ENCODE results near the gene RALBP1.

RALBP1 gene

DNA sequence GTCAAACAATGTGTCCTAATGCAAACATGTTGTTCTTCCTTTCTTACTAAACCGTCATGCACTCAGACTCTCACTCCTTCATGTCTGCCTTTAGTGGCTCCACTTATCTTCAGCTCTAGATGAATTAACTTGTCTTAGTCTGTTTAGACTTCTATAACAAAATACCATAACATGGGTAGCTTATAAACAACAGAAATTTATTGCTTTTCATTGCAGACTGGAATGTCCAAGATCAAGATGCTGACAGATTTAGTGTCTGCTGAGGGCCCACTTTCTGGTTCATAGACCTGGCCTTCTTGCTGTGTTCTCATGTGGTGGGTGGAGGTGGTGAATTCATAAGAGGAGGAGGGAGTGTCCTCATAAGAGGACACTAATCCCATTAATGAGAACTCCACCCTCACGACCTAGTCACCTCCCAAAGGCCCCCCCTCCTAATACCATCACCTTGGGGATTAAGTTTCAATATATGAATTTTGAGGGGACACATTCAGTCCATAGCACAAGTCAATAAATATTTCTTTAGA, 32.3 kb downstream of the RALBP1 start:
- peaks cover 31% of the 10 kb centered on the region for H3K4me1 ChIP-seq (ENCODE audit: control insufficient read depth, insufficient read depth, low read length)
- no peak overlapping the region for H3K27ac ChIP-seq (ENCODE audit: extremely low read depth, low read depth, low read length)
- CTCF ChIA-PET = interaction anchor here (0.5 to 3.9 kb wide), 2 partner anchors 9 to 16 kb away, joined by 4 to 24 read pairs; no protein-coding TSS in a partner anchor
- H3K36me3 ChIP-seq (ENCODE audit: control insufficient read depth in 2 of 2, insufficient read depth in 1 of 2, low read length in 2 of 2) = no peaks in the 10 kb centered on the region
- no peaks in the 10 kb centered on the region for H3K9me3 ChIP-seq (ENCODE audit: control insufficient read depth, insufficient read depth, low read depth, low read length)
- H3K4me3 ChIP-seq (ENCODE audit: low read depth, low read length) = no peak overlapping the region
- POLR2A ChIA-PET = no interaction called here
- TF ChIP-seq ZNF391 (tag by site-specific recombination; IDR thresholded peaks at IDR 0.05; ENCODE audit: borderline replicate concordance, low read depth) (no peak), WT1 (tag by site-specific recombination; IDR thresholded peaks at IDR 0.05) (peak; percentile 55; the same call in 1 of the 2 replicates), ZNF843 (tag by site-specific recombination; IDR thresholded peaks at IDR 0.05) (0 out of 2 replicates have a peak, but pooled peaks have one; percentile 50), PRDM1 (tag by site-specific recombination; IDR thresholded peaks at IDR 0.05) (no peak), PRDM6 (tag by site-specific recombination; IDR thresholded peaks at IDR 0.05) (peak; percentile 70), IKZF3 (tag by site-specific recombination; IDR thresholded peaks at IDR 0.05) (peak; percentile 77), FEZF1 (tag by site-specific recombination; IDR thresholded peaks at IDR 0.05) (peak; percentile 86), GLI2 (tag by site-specific recombination; IDR thresholded peaks at IDR 0.05; ENCODE audit: borderline replicate concordance, low read depth) (peak; percentile 15; the same call in 1 of the 2 replicates), KLF1 (tag by site-specific recombination; IDR thresholded peaks at IDR 0.05) (peak; percentile 88), ZXDB (tag by site-specific recombination; IDR thresholded peaks at IDR 0.05) (peak; percentile 41; the same call in 1 of the 2 replicates), OSR2 (tag by site-specific recombination; IDR thresholded peaks at IDR 0.05) (peak; percentile 75), HOXA7 (CRISPR knock-in tag; IDR thresholded peaks at IDR 0.05; ENCODE audit: borderline replicate concordance) (no peak), ZSCAN23 (tag by site-specific recombination; IDR thresholded peaks at IDR 0.05) (no peak), ZFHX2 (tag by site-specific recombination; conservative IDR thresholded peaks at IDR 0.05) (0 out of 2 replicates have a peak, but pooled peaks have one; percentile 10), GLIS1 (tag by site-specific recombination; IDR thresholded peaks at IDR 0.05) (peak; percentile 47; the same call in 1 of the 2 replicates), ZNF768 (tag by site-specific recombination; IDR thresholded peaks at IDR 0.05) (no peak)
- TF ChIP-seq, protein P1, sequence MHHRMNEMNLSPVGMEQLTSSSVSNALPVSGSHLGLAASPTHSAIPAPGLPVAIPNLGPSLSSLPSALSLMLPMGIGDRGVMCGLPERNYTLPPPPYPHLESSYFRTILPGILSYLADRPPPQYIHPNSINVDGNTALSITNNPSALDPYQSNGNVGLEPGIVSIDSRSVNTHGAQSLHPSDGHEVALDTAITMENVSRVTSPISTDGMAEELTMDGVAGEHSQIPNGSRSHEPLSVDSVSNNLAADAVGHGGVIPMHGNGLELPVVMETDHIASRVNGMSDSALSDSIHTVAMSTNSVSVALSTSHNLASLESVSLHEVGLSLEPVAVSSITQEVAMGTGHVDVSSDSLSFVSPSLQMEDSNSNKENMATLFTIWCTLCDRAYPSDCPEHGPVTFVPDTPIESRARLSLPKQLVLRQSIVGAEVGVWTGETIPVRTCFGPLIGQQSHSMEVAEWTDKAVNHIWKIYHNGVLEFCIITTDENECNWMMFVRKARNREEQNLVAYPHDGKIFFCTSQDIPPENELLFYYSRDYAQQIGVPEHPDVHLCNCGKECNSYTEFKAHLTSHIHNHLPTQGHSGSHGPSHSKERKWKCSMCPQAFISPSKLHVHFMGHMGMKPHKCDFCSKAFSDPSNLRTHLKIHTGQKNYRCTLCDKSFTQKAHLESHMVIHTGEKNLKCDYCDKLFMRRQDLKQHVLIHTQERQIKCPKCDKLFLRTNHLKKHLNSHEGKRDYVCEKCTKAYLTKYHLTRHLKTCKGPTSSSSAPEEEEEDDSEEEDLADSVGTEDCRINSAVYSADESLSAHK (tag by site-specific recombination; IDR thresholded peaks at IDR 0.05) = 0 out of 2 replicates have a peak, but pooled peaks have one; percentile 35

DNA sequence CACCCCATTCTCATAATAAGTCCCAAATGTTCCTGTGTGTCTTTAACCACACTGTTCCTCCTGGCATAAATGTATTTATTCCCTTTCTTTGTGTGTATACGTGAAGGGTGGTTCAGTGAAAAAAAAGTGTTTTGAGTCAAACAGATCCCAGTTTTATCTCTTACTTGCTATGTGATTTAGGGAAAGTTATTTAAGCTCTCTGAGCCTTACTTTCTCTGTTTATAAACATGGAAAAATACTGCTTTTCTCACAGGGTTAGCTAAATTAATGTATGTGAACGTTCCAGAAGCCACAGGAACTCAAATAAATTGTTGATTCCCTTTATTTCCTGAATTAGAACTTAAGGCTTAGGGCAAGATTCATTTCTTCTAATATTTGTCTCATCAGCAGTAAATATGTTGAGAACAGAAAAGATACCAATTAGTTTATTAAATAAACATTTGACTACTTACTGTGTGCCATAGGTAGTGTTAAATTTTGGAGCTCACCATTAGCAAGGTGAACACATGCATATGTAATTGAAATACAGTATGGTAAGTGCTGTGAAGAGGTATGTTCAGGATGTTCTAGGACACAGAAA, 33.2 kb downstream of the RALBP1 start:
- Histone ChIP-seq H3K27ac (ENCODE audit: extremely low read depth, low read depth, low read length) (no peak overlapping the region), H3K9me3 (ENCODE audit: control insufficient read depth, insufficient read depth, low read depth, low read length) (no peaks in the 10 kb centered on the region), H3K4me3 (ENCODE audit: low read depth, low read length) (no peak overlapping the region), H3K4me1 (ENCODE audit: control insufficient read depth, insufficient read depth, low read length) (peaks cover 29% of the 10 kb centered on the region), H3K36me3 (ENCODE audit: control insufficient read depth in 2 of 2, insufficient read depth in 1 of 2, low read length in 2 of 2) (no peaks in the 10 kb centered on the region; a peak in 1 of 3 replicates)
- CTCF ChIA-PET = interaction anchor here (0.5 to 3.9 kb wide), 4 partner anchors 8 to 172 kb away, joined by 3 to 24 read pairs (median 4); no protein-coding TSS in a partner anchor
- POLR2A ChIA-PET = no interaction called here
- TF ChIP-seq, protein P2, sequence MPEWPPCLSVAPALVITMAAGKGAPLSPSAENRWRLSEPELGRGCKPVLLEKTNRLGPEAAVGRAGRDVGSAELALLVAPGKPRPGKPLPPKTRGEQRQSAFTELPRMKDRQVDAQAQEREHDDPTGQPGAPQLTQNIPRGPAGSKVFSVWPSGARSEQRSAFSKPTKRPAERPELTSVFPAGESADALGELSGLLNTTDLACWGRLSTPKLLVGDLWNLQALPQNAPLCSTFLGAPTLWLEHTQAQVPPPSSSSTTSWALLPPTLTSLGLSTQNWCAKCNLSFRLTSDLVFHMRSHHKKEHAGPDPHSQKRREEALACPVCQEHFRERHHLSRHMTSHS (tag by site-specific recombination; IDR thresholded peaks at IDR 0.05) = no peak
- TF ChIP-seq REPIN1 (tag by site-specific recombination; IDR thresholded peaks at IDR 0.05; ENCODE audit: low read depth) (no peak), ZNF174 (tag by site-specific recombination; IDR thresholded peaks at IDR 0.05) (no peak), PRDM1 (tag by site-specific recombination; IDR thresholded peaks at IDR 0.05) (no peak)

Measured in HEK293 (cell line).